PC-3 (cell line): Measurements from ENCODE around the gene PNCK. TPM values are rescaled to one million over a fixed set of nuclear protein-coding genes. Genes with fewer than 3 reads are reported as not detected.

Experiments used
- ATAC-seq: fragments of 200-7000 bp; cut with Tn5 transposase; 2 replicates; pipeline ENCODE4 v1.9.1; 2020; ENCODE audit warnings: mild to moderate bottlenecking, moderate library complexity
- BruUV-seq: library from RNA; stranded (reverse); fragments of 400-500 nt; replicated peaks from 2 replicates; lab custom pipeline; 2021; lab: Mats Ljungman, UMichigan
- CTCF ChIA-PET: fragments of 300-600 bp; sonication (Branson Sonifier 250); formaldehyde crosslinking; loops from one replicate; lab custom pipeline; 2022; ENCODE audit warnings: antibody characterized with exemption; lab: Charles Lee
- POLR2A ChIA-PET: fragments of 300-600 bp; sonication (Branson Sonifier 250); formaldehyde crosslinking; loops from one replicate; lab custom pipeline; 2022; ENCODE audit warnings: antibody characterized with exemption; ENCODE audit not compliant: unreplicated experiment; lab: Charles Lee
- DNase-seq: peaks from one replicate; pipeline ENCODE4 v3.0.0-alpha.2; 2015
- H2AFZ ChIP-seq: fragments of 300-600 bp; sonication (generic); 2 replicates; pipeline ENCODE4 v1.6.0; 2016; ENCODE audit warnings: antibody characterized with exemption, low read length
- H3F3A ChIP-seq: fragments of 300-600 bp; sonication (generic); one replicate; pipeline ENCODE4 v1.6.0; 2017; ENCODE audit warnings: antibody characterized with exemption, low read length, control low read depth, mild to moderate bottlenecking; ENCODE audit not compliant: unreplicated experiment
- H3K27ac ChIP-seq: fragments of 300-600 bp; sonication (generic); 2 replicates; pipeline ENCODE4 v1.5.1; 2016; ENCODE audit warnings: mild to moderate bottlenecking, low read length
- H3K27me3 ChIP-seq: fragments of 300-600 bp; sonication (generic); 2 replicates; pipeline ENCODE4 v1.6.1; 2016; ENCODE audit warnings: low read length, mixed read lengths
- H3K36me3 ChIP-seq: fragments of 300-600 bp; sonication (generic); 2 replicates; pipeline ENCODE4 v1.6.1; 2016; ENCODE audit warnings: low read depth, mixed run types, low read length, mixed read lengths
- H3K4me1 ChIP-seq: fragments of 300-600 bp; sonication (generic); 2 replicates; pipeline ENCODE4 v1.5.1; 2016; ENCODE audit warnings: low read length; ENCODE audit not compliant: insufficient read depth
- H3K4me2 ChIP-seq: fragments of 300-600 bp; sonication (generic); 2 replicates; pipeline ENCODE4 v1.6.0; 2016; ENCODE audit warnings: low read length
- H3K4me3 ChIP-seq: fragments of 300-600 bp; sonication (generic); 2 replicates; pipeline ENCODE4 v1.5.1; 2016; ENCODE audit warnings: mild to moderate bottlenecking, low read length, mixed read lengths
- H3K79me2 ChIP-seq: fragments of 300-600 bp; sonication (generic); 2 replicates; pipeline ENCODE4 v1.6.1; 2017; ENCODE audit warnings: low read length, mixed read lengths
- H3K9ac ChIP-seq: fragments of 300-600 bp; sonication (generic); 2 replicates; pipeline ENCODE4 v1.6.0; 2016; ENCODE audit warnings: mild to moderate bottlenecking, low read length
- H3K9me2 ChIP-seq: fragments of 300-600 bp; sonication (generic); replicated peaks from 2 replicates; pipeline ENCODE4 v1.6.1; 2016; ENCODE audit warnings: mixed run types, low read length, mixed read lengths
- H3K9me3 ChIP-seq: fragments of 300-600 bp; sonication (generic); 2 replicates; pipeline ENCODE4 v1.6.1; 2016; ENCODE audit warnings: low read length, mixed read lengths
- H4K20me1 ChIP-seq: fragments of 300-600 bp; sonication (generic); 2 replicates; pipeline ENCODE4 v1.6.1; 2016; ENCODE audit warnings: low read length, mixed read lengths
- EZH2 ChIP-seq: fragments of 300-600 bp; sonication (generic); IDR thresholded peaks from one replicate; pipeline ENCODE4 v1.6.1; 2017; ENCODE audit warnings: antibody characterized with exemption, mild to moderate bottlenecking, low read length; ENCODE audit not compliant: unreplicated experiment
- EZH2phosphoT487 ChIP-seq: fragments of 300-600 bp; sonication (generic); IDR thresholded peaks from 2 replicates; pipeline ENCODE4 v1.6.1; 2018; ENCODE audit warnings: mild to moderate bottlenecking, antibody characterized with exemption, low read length, borderline replicate concordance
- intact Hi-C: fragments of 100-400 bp; cut with micrococcal nuclease; formaldehyde crosslinking; loops from 2 replicates; pipeline ENCODE4 v1.9.0; 2023
- total RNA-seq: library from RNA; depleted of rRNA; stranded (reverse); fragments of >200 nt; gene quantifications from 2 replicates; pipeline ENCODE4 v1.2.3, GENCODE V29; 2014
- TF ChIP-seq, protein P1 (sequence below): fragments of 300-600 bp; sonication (generic); conservative IDR thresholded peaks from 2 replicates; pipeline ENCODE4 v1.5.1; 2017; ENCODE audit warnings: antibody characterized with exemption, low read depth, mild to moderate bottlenecking, low read length

Gene PNCK
- total RNA-seq, 1 experiment from 2014 or later: 1.0 TPM

DNA sequence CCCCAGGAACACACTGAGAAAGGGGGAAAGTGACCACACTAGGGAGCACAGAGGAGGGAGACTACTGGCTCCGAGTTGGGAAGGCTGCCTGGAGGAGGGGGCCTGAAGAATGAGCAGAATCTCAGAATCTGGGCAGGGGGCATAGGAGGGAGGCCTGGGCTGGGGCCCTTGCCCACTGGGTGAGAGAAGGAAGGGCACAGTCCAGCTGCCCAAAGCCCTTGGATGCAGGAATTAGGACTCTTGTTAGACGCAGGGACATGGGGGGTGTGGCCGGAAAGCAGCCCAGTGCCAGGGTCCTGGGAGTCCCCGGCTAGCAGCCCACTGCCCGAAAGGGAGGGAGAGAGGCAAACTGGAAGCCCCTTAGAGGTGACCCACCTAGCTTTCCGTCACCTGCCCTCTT lies 28.5 kb downstream of the PNCK start:
- BruUV-seq: no TSS peak
- TF ChIP-seq EZH2: no peak
- no peak for TF ChIP-seq EZH2phosphoT487
- TF ChIP-seq, protein P1, sequence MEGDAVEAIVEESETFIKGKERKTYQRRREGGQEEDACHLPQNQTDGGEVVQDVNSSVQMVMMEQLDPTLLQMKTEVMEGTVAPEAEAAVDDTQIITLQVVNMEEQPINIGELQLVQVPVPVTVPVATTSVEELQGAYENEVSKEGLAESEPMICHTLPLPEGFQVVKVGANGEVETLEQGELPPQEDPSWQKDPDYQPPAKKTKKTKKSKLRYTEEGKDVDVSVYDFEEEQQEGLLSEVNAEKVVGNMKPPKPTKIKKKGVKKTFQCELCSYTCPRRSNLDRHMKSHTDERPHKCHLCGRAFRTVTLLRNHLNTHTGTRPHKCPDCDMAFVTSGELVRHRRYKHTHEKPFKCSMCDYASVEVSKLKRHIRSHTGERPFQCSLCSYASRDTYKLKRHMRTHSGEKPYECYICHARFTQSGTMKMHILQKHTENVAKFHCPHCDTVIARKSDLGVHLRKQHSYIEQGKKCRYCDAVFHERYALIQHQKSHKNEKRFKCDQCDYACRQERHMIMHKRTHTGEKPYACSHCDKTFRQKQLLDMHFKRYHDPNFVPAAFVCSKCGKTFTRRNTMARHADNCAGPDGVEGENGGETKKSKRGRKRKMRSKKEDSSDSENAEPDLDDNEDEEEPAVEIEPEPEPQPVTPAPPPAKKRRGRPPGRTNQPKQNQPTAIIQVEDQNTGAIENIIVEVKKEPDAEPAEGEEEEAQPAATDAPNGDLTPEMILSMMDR: no peak
- no peak overlapping the region for H3K9ac ChIP-seq
- no peaks in the 10 kb centered on the region; the same call in 1 of the 2 replicates for H3K4me1 ChIP-seq
- CTCF ChIA-PET: no interaction called here
- H3K27me3 ChIP-seq: peaks cover 23% of the 10 kb centered on the region
- H3K9me2 ChIP-seq: no peaks in the 10 kb centered on the region
- H3K36me3 ChIP-seq: no peaks in the 10 kb centered on the region
- no peaks in the 10 kb centered on the region for H3K79me2 ChIP-seq
- no peaks in the 10 kb centered on the region for H3F3A ChIP-seq
- H3K27ac ChIP-seq: no peak overlapping the region
- no peak for DNase-seq
- no peak for ATAC-seq
- intact Hi-C loops: no loop called here
- H3K9me3 ChIP-seq: no peaks in the 10 kb centered on the region
- no peak overlapping the region for H2AFZ ChIP-seq
- no peak overlapping the region for H3K4me3 ChIP-seq
- POLR2A ChIA-PET: no interaction called here
- no peaks in the 10 kb centered on the region for H4K20me1 ChIP-seq
- no peak overlapping the region for H3K4me2 ChIP-seq

DNA sequence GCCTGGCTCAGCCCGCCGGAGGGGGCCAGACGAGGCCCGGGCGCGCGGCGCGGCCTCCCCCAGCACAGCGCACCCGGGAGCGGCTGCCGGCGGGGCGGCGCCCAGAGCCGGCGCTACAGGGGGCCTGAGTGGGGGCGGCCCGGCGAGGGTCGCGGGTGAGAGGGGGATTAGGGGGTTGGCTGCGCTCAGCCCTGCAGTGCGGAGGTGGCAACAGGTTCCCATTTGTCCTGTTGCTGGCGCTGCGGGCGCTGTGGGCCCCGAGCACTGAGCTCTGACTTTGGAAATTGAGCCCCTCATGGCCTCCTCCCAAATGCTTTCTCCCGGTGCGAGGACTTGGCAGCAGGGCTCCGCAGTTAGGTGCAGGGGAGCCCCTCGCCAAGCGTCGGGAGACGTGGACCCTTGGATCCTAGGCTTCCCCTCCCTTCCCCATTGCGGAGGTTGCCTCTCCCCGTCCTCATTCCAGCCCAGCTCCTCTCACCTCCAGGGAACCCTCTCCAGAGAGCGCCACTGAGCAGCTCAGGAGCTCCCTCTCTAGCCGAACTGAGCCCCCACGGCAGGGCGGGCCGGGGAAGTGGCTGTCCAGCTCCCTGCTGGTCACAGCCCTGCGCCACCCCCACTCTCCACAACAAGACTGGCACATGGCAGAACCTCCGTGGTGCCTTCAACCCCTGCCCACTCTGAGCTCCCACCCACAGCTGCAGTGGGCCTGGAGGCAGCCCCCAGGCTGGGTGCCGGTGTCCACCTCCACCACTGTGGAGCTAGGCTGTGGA lies 29.1 kb downstream of the PNCK start:
- DNase-seq (no peak), ATAC-seq (peak; percentile 5; the same call in 1 of the 2 replicates)
- no peaks in the 10 kb centered on the region; the same call in 1 of the 2 replicates for H3K4me1 ChIP-seq
- H3K79me2 ChIP-seq: no peaks in the 10 kb centered on the region
- H2AFZ ChIP-seq: no peak overlapping the region
- no peak overlapping the region for H3K9ac ChIP-seq
- intact Hi-C loops: no loop called here
- BruUV-seq: no TSS peak
- H3K27ac ChIP-seq: no peak overlapping the region
- H3F3A ChIP-seq: no peaks in the 10 kb centered on the region
- CTCF ChIA-PET: no interaction called here
- no peaks in the 10 kb centered on the region for H3K36me3 ChIP-seq
- TF ChIP-seq EZH2phosphoT487 (no peak), EZH2 (no peak)
- TF ChIP-seq, protein P1: no peak
- H3K4me2 ChIP-seq: no peak overlapping the region
- H3K9me3 ChIP-seq: no peaks in the 10 kb centered on the region
- POLR2A ChIA-PET: no interaction called here
- H3K27me3 ChIP-seq: peaks cover 23% of the 10 kb centered on the region
- H3K4me3 ChIP-seq: no peak overlapping the region
- no peaks in the 10 kb centered on the region for H3K9me2 ChIP-seq
- H4K20me1 ChIP-seq: no peaks in the 10 kb centered on the region
